Measurements from ENCODE around the gene OPTN. TPM values are rescaled to one million over a fixed set of nuclear protein-coding genes. Genes with fewer than 3 reads are reported as not detected.
"Not testable (repeated sequence)": the region's sequence is repeated elsewhere in the genome, so short reads cannot be mapped to it uniquely, and the experiment has no call there.

The OPTN gene
- total RNA-seq, 1 donor from 2014 or later, result 151 TPM

DNA sequence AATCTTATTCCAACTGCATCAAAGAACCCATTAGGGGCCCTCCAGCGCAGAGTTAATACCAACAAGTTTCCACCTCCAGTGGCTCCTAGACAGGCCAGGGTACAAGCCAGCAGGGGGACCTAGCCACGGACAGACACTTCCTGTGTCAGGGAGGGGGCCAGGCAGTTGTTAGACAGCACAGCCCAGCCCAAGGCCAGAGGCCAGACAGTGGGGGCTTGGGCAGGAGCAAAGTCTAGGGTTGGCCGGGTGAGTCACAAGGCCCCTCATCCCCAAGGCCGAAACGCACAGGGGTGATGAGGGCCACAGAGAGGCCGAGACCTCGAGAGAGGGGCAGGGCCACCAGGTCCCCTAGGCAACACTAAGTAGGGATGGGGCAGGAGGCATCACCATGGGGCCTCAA lies 19.3 kb upstream of the OPTN start:
- H3K36me3 Mint-ChIP-seq (ENCODE audit: low read depth), result peaks cover 10% of the 10 kb centered on the region
- TF ChIP-seq, protein P1, sequence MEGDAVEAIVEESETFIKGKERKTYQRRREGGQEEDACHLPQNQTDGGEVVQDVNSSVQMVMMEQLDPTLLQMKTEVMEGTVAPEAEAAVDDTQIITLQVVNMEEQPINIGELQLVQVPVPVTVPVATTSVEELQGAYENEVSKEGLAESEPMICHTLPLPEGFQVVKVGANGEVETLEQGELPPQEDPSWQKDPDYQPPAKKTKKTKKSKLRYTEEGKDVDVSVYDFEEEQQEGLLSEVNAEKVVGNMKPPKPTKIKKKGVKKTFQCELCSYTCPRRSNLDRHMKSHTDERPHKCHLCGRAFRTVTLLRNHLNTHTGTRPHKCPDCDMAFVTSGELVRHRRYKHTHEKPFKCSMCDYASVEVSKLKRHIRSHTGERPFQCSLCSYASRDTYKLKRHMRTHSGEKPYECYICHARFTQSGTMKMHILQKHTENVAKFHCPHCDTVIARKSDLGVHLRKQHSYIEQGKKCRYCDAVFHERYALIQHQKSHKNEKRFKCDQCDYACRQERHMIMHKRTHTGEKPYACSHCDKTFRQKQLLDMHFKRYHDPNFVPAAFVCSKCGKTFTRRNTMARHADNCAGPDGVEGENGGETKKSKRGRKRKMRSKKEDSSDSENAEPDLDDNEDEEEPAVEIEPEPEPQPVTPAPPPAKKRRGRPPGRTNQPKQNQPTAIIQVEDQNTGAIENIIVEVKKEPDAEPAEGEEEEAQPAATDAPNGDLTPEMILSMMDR (IDR thresholded peaks at IDR 0.05), result no peak
- peaks cover 20% of the 10 kb centered on the region for H3K9me3 Mint-ChIP-seq (ENCODE audit: low read depth)
- peaks cover 27% of the 10 kb centered on the region for H3K4me1 Mint-ChIP-seq (ENCODE audit: low read depth)
- DNase-seq (ENCODE audit: low spot score), result no peak
- H3K27ac Mint-ChIP-seq (ENCODE audit: unreplicated experiment), result no peak overlapping the region
- H3K4me3 Mint-ChIP-seq (ENCODE audit: unreplicated experiment), result no peak overlapping the region
- no peaks in the 10 kb centered on the region for H3K27me3 Mint-ChIP-seq (ENCODE audit: low read depth)

DNA sequence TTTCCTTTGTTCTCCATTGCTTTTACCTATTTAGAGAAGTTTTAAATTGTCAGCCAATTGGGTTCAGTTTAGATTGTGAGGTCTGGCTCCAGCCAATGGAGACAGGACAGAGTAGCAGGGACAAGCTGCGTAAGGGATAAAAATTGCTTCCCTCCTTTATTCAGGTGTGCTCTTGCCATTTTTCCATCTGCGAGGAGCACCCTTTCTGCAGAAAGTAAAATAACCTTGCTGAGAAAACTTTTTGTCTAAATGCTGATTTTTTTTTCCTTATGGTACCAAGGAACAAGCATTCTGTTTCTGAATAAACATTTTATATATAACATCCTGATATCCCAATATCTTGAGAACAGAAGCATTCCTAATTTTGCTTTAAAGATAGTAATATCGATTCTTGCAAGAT lies 16.3 kb upstream of the OPTN start:
- not testable (repeated sequence) for DNase-seq (ENCODE audit: low spot score); H3K36me3 Mint-ChIP-seq (ENCODE audit: low read depth); H3K4me3 Mint-ChIP-seq (ENCODE audit: unreplicated experiment); H3K27me3 Mint-ChIP-seq (ENCODE audit: low read depth); H3K27ac Mint-ChIP-seq (ENCODE audit: unreplicated experiment)
- H3K4me1 Mint-ChIP-seq (ENCODE audit: low read depth), result peaks cover 27% of the 10 kb centered on the region
- H3K9me3 Mint-ChIP-seq (ENCODE audit: low read depth), result peaks cover 18% of the 10 kb centered on the region

DNA sequence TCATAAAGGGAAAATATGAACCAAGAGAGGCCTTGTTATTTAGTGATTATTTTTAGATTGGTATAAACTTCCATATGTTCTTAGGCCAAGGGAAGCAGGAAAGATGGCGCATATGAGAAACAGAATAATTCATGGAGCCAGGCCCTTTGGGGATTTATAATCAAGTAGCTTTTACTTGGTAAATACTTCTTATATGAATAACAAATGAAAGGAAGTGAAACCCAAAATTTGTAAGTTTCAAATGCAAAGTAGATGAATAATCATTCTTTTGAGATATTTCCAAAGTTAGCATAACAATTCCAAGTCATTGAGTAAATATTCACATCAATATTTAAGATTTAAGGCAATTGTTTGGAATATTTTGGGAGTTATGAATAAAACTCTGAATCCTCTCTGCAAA lies 13.9 kb upstream of the OPTN start:
- no peak for DNase-seq (ENCODE audit: low spot score)
- H3K27ac Mint-ChIP-seq (ENCODE audit: unreplicated experiment), result no peak overlapping the region
- H3K27me3 Mint-ChIP-seq (ENCODE audit: low read depth), result no peaks in the 10 kb centered on the region
- TF ChIP-seq, protein P1 (IDR thresholded peaks at IDR 0.05), result no peak
- H3K4me1 Mint-ChIP-seq (ENCODE audit: low read depth), result peaks cover 12% of the 10 kb centered on the region
- peaks cover 7% of the 10 kb centered on the region for H3K36me3 Mint-ChIP-seq (ENCODE audit: low read depth)
- H3K9me3 Mint-ChIP-seq (ENCODE audit: low read depth), result peaks cover 7% of the 10 kb centered on the region
- H3K4me3 Mint-ChIP-seq (ENCODE audit: unreplicated experiment), result no peak overlapping the region

DNA sequence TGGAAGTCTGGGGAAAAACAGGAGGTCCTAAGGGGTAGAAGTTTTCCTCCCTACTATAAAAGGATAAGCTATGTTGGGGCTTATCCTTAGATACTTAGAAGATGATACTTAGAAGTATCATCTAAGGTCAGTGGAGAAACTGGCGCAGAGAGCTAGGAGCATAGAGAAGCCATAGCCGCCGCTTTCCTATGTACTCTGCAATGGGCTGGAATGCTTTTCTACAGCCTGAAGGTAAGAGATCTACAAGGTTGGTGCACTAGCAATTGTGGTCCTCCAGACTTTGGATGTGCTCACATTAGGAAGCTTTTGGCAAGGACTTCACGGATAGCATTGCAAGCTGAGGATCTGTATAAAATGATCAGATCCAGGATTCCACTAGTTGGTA lies 12.4 kb upstream of the OPTN start:
- TF ChIP-seq, protein P1 (IDR thresholded peaks at IDR 0.05), result no peak
- H3K36me3 Mint-ChIP-seq (ENCODE audit: low read depth), result peaks cover 7% of the 10 kb centered on the region
- peak overlapping the region; percentile 92 for H3K27ac Mint-ChIP-seq (ENCODE audit: unreplicated experiment)
- H3K27me3 Mint-ChIP-seq (ENCODE audit: low read depth), result no peaks in the 10 kb centered on the region
- H3K4me1 Mint-ChIP-seq (ENCODE audit: low read depth), result peaks cover 25% of the 10 kb centered on the region
- no peak overlapping the region for H3K4me3 Mint-ChIP-seq (ENCODE audit: unreplicated experiment)
- H3K9me3 Mint-ChIP-seq (ENCODE audit: low read depth), result peaks cover 7% of the 10 kb centered on the region
- DNase-seq (ENCODE audit: low spot score), result no peak

DNA sequence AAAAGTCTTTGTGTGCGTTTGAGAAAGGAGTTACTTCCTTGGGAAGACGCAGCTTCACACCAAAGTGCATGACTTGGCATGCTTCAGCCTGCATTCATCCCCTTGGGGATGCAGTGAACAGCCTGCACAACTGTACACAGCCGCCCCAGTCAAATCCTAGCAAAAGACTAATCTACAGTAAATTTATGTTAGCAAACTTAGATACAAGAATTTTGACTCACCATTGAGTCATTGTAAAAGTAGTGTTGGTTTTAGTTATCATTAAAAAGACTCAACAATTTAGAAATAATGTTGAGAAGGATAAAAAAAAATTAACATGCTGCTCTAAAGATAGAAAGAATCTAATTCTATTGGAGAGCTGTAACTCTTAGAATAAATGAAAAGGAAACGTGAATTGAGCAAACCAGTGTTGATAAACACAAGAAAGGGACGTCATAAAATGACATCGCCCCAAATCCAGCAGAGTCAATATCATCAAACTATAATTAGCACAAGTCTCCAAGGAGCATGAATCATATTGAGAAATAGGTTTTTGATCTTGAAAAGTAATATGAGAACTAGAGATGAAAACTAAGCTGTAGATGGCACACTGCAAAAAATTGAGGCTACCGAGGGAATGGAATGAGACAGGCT lies 11.9 kb upstream of the OPTN start:
- peaks cover 7% of the 10 kb centered on the region for H3K36me3 Mint-ChIP-seq (ENCODE audit: low read depth)
- peaks cover 3% of the 10 kb centered on the region for H3K9me3 Mint-ChIP-seq (ENCODE audit: low read depth)
- H3K27ac Mint-ChIP-seq (ENCODE audit: unreplicated experiment), result peak overlapping the region; percentile 92
- peaks cover 27% of the 10 kb centered on the region for H3K4me1 Mint-ChIP-seq (ENCODE audit: low read depth)
- no peak for DNase-seq (ENCODE audit: low spot score)
- H3K4me3 Mint-ChIP-seq (ENCODE audit: unreplicated experiment), result peak overlapping the region; percentile 7
- TF ChIP-seq, protein P1 (IDR thresholded peaks at IDR 0.05), result no peak
- no peaks in the 10 kb centered on the region for H3K27me3 Mint-ChIP-seq (ENCODE audit: low read depth)

DNA sequence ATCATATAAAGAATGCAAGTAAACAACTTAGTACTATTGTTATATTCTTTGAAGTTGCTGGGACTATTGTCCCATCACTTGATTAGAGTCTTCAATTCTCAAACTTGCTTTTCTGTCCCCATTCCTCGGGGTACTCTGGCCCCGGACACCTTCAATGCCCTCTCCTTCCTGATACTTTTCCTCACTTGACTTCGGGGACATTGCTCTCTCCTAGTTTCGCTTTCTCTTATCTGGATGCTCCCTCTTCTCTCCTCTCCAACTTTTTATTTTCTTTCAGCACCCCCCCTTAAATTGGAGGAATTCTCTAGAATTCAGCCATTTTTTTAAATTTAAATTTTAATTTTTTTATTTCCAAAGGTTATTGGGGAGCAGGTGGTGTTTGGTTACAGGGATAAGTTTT lies 10.6 kb upstream of the OPTN start:
- Mint-ChIP-seq H3K4me3 (ENCODE audit: unreplicated experiment) (no peak overlapping the region), H3K36me3 (ENCODE audit: low read depth) (peaks cover 3% of the 10 kb centered on the region), H3K27me3 (ENCODE audit: low read depth) (no peaks in the 10 kb centered on the region), H3K4me1 (ENCODE audit: low read depth) (peaks cover 27% of the 10 kb centered on the region), H3K27ac (ENCODE audit: unreplicated experiment) (no peak overlapping the region), H3K9me3 (ENCODE audit: low read depth) (no peaks in the 10 kb centered on the region)
- DNase-seq (ENCODE audit: low spot score), result no peak
- TF ChIP-seq, protein P1 (IDR thresholded peaks at IDR 0.05), result no peak
